ENCODE results near the gene SPATA13.

DNA sequence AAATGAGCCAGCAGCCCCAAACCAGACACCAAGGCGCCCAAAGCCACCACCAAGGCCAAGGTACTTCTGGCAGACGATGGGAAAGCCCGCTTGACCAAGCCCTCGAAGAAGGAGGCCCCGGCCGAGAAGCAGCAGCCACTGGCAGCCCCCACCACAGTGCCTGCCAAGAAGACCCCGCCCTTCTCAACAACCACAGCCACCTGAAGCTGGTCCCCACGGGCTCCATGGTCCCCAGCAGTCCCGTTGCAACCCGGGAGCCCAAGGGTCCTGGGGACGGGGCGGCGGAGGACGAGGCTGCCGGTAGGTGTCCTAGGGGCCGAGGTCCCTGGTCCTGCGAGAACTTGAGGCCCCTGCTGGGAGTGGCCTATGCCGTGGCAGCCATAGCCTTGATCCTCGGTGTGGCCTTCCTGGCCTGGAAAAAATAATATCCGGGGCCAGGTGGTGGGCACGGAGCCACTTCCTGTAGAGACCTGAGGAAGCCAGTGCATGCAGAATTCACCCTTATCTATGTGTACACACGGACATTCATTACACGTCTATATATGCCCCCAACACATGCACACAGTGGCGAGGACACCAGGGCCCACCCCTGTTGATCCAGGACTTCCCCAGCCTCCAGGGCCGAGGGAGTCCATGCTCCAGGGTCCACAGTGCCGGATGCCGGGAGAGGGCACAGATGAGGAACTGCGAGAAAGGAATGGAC, 162.7 kb downstream of the SPATA13 start:
- TF ChIP-seq, protein P1, sequence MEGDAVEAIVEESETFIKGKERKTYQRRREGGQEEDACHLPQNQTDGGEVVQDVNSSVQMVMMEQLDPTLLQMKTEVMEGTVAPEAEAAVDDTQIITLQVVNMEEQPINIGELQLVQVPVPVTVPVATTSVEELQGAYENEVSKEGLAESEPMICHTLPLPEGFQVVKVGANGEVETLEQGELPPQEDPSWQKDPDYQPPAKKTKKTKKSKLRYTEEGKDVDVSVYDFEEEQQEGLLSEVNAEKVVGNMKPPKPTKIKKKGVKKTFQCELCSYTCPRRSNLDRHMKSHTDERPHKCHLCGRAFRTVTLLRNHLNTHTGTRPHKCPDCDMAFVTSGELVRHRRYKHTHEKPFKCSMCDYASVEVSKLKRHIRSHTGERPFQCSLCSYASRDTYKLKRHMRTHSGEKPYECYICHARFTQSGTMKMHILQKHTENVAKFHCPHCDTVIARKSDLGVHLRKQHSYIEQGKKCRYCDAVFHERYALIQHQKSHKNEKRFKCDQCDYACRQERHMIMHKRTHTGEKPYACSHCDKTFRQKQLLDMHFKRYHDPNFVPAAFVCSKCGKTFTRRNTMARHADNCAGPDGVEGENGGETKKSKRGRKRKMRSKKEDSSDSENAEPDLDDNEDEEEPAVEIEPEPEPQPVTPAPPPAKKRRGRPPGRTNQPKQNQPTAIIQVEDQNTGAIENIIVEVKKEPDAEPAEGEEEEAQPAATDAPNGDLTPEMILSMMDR (IDR thresholded peaks at IDR 0.05): no peak
- TF ChIP-seq POLR2AphosphoS5 (IDR thresholded peaks at IDR 0.05) (no peak), POLR2A (IDR thresholded peaks at IDR 0.05) (no peak)
